HG03575 (cell line): Measurements from ENCODE around the gene OBP2A.
"Not testable (repeated sequence)": the region's sequence is repeated elsewhere in the genome, so short reads cannot be mapped to it uniquely, and the experiment has no call there.

Source experiments
- ATAC-seq: cut with Tn5 transposase; IDR thresholded peaks from one replicate; pipeline ENCODE4 v1.9.1; 2021; ENCODE audit not compliant: unreplicated experiment, insufficient number of reproducible peaks, low FRiP score; ENCODE audit errors: extremely low read depth

The OBP2A gene, protein sequence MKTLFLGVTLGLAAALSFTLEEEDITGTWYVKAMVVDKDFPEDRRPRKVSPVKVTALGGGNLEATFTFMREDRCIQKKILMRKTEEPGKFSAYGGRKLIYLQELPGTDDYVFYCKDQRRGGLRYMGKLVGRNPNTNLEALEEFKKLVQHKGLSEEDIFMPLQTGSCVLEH

DNA sequence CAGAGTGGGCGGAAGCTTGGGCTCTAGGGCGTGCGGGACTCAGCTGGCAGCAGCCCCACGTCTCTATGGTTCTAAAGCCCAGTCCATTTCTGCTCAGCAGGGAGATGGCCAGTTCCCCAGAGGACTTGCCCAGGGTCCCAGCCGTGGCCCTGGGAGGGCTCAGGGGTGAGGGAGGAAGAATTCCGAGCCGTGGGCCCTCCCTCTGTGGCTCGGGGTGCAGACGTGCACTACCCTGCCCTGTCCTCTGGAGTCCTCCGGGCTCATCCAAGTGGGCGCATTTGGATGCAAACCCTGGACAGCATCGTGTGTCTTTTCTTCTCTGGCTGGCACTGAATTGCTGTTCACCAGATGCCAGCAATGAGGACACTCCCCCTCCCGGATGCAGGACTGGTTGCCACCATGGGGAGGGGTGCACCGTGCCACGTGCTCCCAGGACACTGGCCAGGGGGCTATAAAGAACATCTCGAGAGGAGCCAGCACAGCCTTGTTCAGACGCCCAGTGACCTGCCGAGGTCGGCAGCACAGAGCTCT, at the start of gene OBP2A:
Gene OBP2A, plus strand, starts transcription at position 481 of the 531 bp plus-strand sequence. CDS start 55 bp downstream, outside the sequence.
- not testable (repeated sequence) for ATAC-seq

DNA sequence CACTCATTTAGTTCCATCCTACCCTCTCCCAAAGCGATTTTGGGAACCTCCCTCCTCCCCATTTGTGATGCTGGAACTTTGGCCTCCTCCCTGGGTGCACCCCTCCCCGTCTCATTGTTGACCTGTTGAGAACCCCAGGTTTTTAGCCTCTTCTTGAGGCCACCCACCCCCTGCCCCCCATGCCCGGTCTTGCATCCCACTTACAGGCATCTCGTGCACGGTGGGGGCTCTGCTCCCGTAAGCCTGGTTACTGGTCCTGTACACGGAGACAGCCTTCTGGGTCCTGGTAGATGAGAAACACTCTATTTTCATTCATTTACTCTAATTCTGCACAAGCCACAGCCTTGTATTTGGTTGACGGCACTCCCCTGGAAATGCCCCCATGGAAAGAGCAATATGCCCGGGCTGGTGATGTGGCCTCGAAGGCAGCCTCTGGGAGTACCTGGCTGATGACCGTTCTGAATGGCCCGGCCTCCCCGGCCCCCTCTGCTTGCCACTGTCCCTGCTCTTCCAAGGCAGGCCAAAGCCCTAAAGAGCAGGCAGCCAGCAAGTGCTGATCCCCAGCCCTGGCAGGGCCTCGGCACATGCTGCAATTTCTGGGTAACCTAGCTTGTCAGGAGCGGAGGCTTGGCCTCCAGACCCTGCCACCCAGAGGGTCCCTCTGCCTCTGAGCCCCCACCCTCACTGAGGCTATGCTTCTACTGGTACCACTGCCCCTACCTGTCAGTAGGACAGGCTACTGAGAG, 47.4 kb upstream of the OBP2A start:
- no peak for ATAC-seq

DNA sequence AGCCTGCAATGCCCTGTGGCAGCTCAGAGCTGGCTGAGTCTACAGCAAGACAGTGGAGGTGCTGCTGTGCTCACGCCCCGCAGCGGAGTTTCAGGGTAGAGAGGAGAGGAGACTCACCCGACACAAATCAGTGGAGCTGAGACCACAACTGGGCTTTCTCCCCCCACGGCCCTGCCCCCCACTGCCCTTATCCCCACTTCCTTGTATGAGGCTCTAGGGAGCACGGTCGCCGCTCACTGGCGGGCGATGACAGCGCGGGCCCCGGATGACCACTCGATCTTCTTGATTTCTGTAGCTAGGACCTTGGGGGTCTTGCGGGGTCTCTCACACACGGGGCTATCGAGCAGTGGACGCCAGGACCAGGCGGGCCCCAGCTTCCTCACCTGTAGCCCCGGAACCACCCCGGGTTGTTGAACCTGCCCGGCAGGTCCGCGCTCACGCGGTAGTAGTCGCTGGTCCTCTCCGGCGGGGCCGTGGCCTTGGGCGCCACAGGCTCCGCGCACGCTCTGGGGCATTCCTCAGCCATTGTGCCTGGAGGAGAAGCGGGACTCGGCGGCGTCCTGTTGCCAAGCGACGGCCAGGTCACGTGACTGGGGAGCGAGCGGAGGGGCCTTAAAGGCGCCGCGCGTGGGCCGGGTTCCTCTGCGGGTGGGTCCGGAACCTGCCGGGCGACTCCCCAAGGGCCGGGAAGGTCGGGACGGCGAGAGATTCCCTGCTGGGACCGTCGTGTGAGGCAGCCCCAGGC, 46.4 kb upstream of the OBP2A start:
- no peak for ATAC-seq

DNA sequence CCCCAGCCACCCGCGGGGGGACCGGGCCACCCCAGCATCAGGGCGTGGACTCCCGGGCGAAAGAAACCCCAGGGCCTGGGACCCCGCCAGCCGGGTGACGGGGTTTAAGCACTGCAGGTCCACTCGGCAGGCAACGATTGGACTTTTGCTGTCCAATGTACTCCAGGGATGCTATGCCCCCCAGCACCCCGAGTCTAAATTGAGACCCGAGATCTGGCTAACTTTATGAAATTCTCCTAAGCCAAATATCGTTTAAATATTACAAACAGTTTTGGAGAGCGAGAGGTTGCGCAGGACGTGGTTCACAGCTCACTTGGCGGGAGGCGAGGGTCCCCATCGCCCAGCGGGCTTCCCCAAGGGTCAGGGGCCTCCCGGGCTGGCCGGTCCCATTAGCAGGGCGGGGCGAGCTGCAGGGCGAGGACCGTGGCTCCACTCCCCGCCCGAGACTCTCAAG, 45.8 kb upstream of the OBP2A start:
- ATAC-seq = no peak

DNA sequence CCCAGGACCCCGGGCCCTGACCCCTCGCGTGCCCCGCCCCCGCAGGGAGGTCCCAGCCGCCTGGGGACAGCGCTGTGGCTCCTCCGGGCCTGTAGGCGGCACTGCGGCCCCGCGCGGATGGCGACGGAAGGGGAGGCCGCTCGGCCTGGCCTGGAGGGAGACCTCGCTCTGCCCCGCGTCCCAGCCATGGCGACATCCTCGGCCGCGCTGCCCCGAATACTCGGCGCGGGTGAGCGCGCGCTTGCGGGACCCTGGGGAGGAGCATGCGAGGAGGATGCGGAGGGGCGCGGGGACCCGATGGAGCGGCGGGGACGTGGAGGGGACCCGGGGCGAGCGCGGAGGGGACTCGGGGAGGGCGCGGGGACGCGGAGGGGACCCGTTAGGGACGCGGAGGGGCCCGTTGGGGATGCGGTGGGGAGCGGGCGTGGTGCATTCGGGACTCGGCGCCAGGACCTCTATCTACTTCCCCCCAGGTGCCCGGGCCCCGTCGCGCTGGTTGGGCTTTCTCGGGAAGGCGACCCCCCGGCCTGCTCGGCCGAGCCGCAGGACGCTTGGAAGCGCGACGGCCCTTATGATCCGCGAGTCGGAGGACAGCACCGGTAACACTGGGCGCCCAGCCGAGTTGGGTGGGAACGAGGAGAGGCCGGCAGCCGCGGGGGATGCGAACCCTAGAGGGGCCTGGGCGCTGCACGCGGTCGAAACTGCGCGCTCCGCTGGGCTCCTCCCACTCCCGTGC, 45.2 kb upstream of the OBP2A start, which contains the start of gene MRPS2:
Gene MRPS2, plus strand, starts transcription at position 158 of the 736 bp plus-strand sequence. Its CDS starts 29 bp downstream, at position 187.
- no peak for ATAC-seq

DNA sequence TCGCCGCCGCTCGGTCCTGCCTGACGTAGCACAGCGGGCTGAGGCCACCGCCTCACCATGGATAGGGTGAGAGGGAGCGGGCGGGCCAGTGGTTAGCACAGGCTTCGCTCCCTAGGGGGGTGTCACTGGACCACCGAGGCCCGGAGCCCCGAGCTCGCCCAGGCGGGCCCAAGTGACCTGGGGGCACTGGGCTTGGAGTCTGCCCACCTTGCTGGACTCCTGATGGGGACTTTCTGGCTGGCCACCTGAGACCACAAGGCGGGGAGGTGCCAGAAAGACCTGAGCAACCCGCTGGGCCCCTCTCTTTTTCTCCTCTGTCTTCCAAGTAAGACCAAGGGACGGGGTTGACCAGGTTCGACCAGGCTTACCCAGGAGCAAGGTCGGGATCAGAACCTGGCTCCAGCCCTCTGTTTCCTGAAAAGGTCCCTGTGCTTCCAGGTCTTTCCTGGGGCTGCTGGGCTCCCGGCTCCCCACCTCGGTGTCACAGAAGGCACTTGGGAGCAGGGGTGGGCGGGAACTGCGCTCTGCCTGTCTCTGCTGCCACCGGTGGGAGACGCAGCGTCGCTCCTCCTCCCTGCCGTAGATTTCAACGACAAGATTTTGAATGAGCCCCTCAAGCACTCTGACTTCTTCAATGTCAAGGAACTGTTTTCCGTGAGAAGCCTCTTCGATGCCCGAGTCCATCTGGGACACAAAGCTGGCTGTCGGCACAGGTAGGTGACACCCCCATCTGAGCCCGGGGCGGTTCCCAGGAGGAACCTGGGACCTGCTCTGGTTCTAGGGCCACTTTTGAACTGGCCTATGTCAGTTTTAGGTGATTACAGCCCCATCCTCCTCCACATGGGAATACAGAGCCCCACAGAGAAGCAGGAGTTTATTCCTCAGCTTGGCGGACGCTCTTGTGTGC, 44.4 kb upstream of the OBP2A start:
- ATAC-seq = no peak

DNA sequence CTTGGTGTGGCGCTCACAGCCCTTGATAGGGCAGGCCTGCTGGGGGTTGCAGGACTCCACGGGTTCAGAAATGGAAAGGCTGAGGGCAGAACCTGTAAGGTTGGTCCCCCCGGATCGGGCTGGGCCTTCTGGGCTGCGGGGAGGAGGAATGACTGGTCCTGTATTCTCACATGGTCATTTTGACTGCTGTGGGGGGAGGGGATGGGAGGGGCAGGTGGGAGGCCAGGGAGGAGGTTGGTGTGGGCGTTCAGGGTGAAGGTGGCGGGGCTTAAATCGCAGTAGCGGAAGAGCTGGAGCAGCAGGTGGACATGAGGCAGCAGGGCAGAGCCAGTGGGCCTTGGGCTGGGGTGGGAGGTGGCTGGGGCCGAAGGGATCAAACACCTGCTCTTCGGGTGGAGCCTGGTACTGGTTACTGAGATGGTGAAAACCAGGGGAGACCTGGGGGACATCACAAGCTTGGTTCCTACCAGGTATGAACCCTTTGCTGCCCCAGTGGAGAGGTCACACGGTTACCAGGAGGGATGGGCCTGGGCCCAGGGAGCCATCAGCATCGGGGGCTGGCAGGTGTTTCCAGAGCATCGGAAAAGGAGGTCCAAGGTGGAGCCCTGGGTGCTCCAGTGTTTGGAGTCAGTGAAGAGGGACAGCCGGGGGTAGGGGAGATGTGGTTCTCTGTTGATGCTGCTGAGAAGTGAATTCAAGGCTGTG, 43.6 kb upstream of the OBP2A start:
- no peak for ATAC-seq

DNA sequence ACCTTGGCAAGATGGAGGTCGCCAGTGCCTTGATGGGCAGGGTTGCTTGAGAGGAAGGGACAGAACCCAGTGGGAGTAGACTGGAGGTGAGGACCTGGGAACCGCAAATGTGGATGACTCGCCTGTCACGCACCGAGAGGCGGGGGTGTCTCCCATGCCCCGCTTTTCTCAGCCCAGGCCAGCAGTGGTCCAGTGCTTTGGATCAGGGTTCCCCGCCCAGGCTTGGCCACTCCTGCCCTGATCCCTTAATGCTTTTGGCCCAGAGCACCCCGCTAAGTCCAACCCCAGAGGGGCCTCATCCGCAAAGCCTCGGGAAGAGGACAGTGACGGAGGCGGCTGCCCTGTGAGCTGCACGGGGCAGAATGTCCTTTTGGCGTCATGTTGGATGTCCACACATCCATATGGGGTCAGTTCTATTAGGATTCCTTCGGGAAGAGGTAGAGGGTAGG, 43.0 kb upstream of the OBP2A start:
- no peak for ATAC-seq

DNA sequence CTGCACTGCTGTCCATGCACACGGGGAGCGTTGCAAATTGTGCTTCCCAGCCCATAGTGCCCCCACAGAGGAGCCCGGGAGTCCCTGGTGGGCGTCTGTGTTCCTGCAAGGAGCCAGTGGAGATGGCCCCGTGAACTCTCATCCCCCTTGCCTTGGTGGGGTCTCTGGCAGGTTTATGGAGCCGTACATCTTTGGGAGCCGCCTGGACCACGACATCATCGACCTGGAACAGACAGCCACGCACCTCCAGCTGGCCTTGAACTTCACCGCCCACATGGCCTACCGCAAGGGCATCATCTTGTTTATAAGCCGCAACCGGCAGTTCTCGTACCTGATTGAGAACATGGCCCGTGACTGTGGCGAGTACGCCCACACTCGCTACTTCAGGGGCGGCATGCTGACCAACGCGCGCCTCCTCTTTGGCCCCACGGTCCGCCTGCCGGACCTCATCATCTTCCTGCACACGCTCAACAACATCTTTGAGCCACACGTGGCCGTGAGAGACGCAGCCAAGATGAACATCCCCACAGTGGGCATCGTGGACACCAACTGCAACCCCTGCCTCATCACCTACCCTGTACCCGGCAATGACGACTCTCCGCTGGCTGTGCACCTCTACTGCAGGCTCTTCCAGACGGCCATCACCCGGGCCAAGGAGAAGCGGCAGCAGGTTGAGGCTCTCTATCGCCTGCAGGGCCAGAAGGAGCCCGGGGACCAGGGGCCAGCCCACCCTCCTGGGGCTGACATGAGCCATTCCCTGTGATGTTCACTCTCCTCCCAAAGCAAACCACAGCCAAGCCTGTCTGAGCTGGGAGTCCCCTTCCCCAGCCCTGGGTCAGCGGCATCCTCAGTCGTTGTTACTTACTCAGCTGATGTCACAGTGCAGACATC, 42.3 kb upstream of the OBP2A start:
- no peak for ATAC-seq

DNA sequence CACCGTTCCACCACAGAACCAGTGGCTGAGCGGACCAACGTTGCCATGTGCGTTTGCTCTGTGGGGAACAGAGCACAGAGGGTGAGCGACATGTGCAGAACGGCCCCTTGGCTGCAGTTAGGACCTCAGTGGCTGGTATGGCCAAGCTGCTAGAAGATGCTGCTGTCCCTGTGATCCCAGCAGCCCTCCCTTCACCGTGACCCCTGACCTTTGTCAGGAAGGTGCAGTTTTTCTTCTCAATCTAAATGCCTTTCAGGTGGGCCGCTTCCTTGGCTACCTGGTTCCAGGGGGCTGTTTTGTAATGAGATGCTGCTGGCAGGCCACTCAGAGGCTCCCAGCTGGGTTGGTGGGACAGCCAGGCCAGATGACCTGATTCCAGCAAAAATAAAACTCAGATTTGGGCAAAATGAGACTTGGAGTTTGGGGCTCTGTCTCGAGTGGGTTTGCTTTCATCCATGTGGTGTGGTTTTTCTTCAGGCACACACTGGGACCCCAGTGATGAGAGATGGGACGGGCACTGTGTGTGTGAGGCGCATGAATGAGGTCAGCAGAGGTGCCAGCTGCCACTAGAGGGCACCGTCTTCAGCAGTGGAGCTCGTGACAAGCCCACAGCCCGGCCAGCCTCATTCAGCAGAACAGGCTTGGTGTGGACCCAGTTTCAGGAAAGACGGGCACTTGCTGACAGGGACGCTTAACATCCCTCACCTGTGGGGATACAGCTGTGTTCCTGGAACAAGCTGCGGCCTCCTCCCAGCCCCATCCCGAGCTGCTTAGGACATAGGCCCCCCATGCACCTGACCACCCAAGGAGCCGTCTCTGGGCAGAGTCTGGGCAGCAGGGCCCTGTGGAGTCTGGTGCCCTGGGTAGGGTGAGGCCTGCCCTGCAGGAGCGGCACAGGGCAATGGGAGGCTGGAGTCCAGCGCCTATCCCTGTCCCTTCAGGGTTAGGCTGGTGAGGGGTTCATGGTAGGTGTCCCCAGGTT, 41.4 kb upstream of the OBP2A start:
- ATAC-seq = no peak

DNA sequence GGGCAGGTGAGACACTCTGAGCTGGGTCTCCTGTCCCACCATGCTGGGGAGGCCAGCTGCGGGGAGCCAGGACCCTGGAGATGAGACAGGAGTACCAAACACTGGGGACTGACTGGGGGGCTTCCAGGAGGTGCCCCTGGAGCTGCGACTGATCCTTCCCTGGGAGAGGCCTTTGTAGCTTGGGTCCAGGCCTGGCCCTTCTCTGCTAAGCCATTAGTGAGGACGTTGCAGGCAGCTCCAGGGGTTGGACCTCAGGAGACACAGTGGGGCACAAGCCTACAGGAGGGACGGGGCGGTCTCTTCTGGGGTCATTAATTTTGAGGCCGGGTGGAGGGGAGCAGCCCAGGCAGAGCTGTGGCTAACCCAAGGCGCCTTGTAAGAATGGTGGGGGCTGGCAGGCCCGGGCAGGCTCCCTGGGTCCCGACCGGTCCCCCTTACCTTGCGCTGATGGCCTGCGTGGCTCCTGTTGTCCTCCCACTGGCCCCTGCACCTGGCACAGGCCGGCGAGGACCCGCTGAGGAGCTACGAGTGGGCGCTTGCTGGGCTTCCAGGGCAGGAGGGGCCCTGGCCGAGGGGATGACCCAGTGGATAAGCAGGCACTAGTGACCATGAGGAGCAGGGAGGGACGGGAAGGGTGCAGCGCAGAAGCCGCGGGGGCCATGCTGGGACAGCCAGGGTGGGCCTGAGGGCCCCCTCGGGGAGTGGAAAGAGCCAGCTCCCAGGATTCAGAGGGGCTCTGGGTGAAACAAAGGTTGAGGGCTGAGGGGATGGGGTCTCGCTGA, 40.3 kb upstream of the OBP2A start:
- no peak for ATAC-seq

DNA sequence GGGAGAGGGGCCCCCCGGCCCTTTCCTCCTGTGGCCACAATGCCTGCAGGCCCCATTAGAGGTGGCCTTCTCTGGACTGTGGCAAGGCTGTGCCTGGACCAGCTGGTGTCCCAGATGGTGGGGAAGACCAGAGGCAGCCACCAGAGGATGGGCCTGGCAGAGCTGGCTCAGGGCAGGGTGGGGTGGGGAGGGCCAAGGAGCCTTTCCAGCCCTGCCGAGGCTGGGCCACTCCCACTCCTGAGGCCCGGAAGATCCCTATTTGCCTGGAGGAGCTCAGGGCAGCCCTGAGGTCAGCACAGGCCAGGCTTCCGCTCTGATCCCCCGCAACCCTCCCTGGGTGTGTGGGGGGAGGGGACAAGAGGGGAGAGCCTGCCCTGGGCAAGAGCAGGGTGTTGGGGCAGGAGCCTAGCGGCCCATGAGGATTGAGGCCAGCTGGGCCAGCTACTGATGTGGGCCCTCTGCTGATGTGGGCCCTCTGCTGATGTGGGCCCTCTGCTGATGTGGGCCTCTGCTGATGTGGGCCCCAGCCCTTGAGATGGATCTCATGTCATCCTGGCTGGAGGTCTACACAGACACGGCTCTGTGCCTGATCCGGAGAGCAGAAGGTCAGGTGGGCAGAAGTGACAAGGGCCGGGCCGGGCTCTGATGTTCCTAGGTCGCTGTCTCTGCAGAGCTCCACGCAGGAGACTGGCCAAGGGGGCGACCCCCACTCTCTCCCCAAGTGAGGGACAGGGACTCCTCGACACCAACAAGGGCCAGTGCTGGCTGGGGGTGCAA, 39.4 kb upstream of the OBP2A start:
- no peak for ATAC-seq

DNA sequence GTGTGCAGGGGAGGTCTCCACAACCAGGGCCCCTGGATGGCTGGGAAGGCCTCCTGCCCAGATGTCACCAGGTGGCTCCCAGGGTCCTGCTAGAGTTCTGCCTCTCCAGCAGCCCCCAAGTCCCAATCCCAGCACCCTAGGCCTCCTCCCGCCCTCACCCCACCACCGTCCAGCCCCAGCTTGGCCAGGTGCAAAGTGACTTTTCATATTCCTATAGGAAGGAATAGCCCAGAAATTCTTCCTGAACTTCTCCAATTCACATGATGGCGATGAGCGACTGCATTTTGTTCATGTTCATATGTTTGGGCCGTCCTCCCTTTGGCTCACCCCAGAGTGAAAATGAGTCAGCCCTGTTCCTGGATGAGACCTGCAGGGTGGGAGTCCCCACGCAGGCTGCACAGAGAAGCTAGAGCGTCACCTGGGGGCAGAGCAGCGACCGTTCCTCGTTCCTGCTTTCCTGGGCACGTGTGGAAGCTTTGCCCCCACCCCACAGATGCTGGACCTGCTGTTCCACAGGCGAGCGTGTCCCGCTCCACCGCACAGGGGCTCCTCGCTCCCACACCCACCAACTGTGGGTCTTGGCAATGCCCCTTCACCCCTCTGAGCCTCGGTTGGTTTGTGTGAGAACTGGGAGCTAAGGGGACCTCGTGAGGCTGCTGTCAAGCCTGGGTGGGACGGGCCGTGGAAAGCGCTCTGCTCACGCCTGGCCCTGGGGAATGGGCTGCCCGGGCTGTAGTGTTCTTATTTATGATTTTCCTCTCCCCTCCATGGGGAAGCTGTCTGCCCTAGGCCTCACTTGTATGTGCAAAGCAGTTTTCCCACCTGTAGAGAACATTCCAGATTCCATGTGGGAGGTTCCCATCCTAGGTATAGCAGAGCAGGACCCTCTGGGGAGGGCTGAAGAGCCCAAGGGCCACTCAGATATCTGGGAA, 38.6 kb upstream of the OBP2A start:
- ATAC-seq = no peak
